Stimulated activated naive CD8-positive, alpha-beta T cell treated with anti-CD3 and anti-CD28 coated beads, Interleukin-15, Interleukin-2, amounts not matched to agents 100 ng/mL and 50 ng/mL, for 24 hours (primary cell): Measurements from ENCODE around the gene TMTC1.

Source experiments
- H3K27ac Mint-ChIP-seq: one replicate; pipeline ENCODE4 v1.8.0; 2021; ENCODE audit warnings: mild to moderate bottlenecking, mixed read lengths
- H3K27me3 Mint-ChIP-seq: one replicate; pipeline ENCODE4 v1.8.0; 2021; ENCODE audit warnings: mixed read lengths
- H3K36me3 Mint-ChIP-seq: one replicate; pipeline ENCODE4 v1.8.0; 2021; ENCODE audit warnings: low read depth, mixed read lengths
- H3K4me1 Mint-ChIP-seq: one replicate; pipeline ENCODE4 v1.8.0; 2021; ENCODE audit warnings: low read depth, mixed read lengths
- H3K4me3 Mint-ChIP-seq: one replicate; pipeline ENCODE4 v1.8.0; 2021; ENCODE audit warnings: mild to moderate bottlenecking, mixed read lengths
- H3K9me3 Mint-ChIP-seq: one replicate; pipeline ENCODE4 v1.8.0; 2021; ENCODE audit warnings: mixed read lengths

Gene TMTC1

DNA sequence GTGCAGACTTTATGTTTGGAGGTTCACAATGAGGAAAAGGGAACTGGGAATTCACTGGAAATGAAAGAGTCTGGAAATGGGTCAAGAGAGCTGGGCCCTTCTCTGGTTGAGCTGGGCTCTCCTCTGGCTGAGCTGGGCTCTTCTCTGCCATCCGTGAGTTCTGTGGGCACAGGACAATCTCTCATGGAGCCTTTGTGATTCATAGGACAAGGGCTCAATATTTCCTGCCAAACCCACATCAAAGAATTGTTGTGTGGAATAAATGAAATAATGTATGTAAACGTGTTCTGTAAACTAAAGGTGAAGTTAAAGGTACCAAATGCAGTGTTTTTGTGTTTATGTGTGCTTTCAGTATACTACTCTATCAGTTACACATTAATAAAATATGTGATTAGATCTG is 190.7 kb downstream of the TMTC1 start:
- peaks cover 11% of the 10 kb centered on the region for H3K27me3 Mint-ChIP-seq
- no peaks in the 10 kb centered on the region for H3K4me1 Mint-ChIP-seq
- H3K27ac Mint-ChIP-seq: no peak overlapping the region
- no peaks in the 10 kb centered on the region for H3K36me3 Mint-ChIP-seq
- no peak overlapping the region for H3K4me3 Mint-ChIP-seq
- no peaks in the 10 kb centered on the region for H3K9me3 Mint-ChIP-seq

GRCh38 chr12:29591140-29592020 is 192.4 kb downstream of the TMTC1 start:
- Mint-ChIP-seq H3K27ac (no peak overlapping the region), H3K4me3 (no peak overlapping the region), H3K36me3 (no peaks in the 10 kb centered on the region), H3K4me1 (no peaks in the 10 kb centered on the region), H3K9me3 (no peaks in the 10 kb centered on the region), H3K27me3 (peaks cover 11% of the 10 kb centered on the region)

DNA sequence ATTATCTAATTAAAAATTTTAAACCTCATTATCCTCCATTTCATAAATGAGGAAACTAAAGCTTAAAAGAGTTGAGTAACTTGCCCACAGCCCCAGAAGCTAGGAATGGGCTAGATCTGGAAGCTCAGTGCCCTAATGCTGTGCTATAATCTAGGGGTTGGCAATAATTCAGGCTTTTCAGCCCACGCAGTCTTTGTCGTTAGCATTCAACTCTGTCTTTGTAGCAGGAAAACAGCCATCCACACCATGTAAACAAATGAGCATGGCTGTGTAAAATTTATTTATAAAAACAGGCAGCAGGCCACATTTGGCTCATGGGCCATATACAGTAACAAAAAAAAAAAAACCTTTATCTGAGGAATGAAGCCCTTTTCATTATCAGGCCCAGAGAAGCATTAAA is 193.9 kb downstream of the TMTC1 start:
- H3K27me3 Mint-ChIP-seq: peaks cover 8% of the 10 kb centered on the region
- no peaks in the 10 kb centered on the region for H3K9me3 Mint-ChIP-seq
- no peaks in the 10 kb centered on the region for H3K36me3 Mint-ChIP-seq
- H3K4me3 Mint-ChIP-seq: no peak overlapping the region
- H3K27ac Mint-ChIP-seq: no peak overlapping the region
- H3K4me1 Mint-ChIP-seq: no peaks in the 10 kb centered on the region

DNA sequence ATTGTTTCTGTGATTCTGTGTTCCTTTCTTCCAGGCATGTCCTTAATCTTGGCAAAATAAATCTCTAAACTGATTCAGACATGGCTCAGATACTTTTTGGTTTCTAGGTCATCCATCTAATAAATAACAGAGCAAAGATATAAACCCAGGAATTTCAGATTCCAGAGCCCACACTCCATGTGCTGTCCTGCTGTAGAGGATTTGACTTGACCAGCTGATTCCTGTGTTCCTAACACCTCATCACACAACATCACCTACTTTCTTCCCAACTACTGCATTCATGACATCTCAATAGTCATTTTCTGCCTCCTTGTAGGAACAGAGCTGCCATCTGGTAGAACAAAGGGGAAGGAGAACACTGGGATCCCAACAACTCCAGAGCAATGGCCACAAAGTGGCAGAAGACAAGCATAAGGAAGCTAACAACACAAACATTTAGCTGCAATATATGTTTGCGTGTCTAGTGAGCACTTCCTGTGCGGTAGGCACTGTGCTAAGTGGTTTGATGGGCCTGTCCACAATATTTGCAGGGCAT is 194.4 kb downstream of the TMTC1 start:
- Mint-ChIP-seq H3K27ac (no peak overlapping the region), H3K36me3 (no peaks in the 10 kb centered on the region), H3K4me3 (no peak overlapping the region), H3K9me3 (no peaks in the 10 kb centered on the region), H3K27me3 (peaks cover 8% of the 10 kb centered on the region), H3K4me1 (no peaks in the 10 kb centered on the region)

- no peaks in the 10 kb centered on the region for H3K9me3 Mint-ChIP-seq
- H3K27ac Mint-ChIP-seq: no peak overlapping the region
- no peaks in the 10 kb centered on the region for H3K4me1 Mint-ChIP-seq
- H3K27me3 Mint-ChIP-seq: no peaks in the 10 kb centered on the region
- no peak overlapping the region for H3K4me3 Mint-ChIP-seq
- H3K36me3 Mint-ChIP-seq: no peaks in the 10 kb centered on the region
These were observed 201.0 kb downstream of the TMTC1 start for GRCh38 chr12:29582677-29583272.

DNA sequence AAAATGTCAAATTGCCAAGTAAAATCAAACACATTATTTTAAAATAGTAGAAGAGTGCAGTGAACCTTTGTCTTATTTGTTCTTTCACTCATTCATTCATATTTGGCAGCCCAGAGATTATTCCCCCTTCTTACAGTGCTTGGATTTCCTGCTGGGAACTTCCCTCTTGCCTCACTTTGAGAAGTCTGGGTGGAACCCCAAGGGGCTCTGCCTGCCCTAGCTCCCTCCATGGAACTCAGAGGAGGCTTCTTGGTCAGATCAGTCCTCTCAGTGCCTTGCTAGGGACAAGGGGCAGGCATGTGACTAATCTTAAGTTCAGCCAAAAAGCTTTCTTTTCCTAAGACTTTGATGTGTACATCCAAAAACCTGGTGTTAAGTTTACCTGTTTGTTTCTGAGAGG is 201.6 kb downstream of the TMTC1 start:
- H3K27ac Mint-ChIP-seq: no peak overlapping the region
- no peaks in the 10 kb centered on the region for H3K9me3 Mint-ChIP-seq
- no peak overlapping the region for H3K4me3 Mint-ChIP-seq
- no peaks in the 10 kb centered on the region for H3K36me3 Mint-ChIP-seq
- H3K4me1 Mint-ChIP-seq: no peaks in the 10 kb centered on the region
- no peaks in the 10 kb centered on the region for H3K27me3 Mint-ChIP-seq

GRCh38 chr12:29581631-29582030 is 202.1 kb downstream of the TMTC1 start:
- Mint-ChIP-seq H3K9me3 (no peaks in the 10 kb centered on the region), H3K4me1 (no peaks in the 10 kb centered on the region), H3K4me3 (no peak overlapping the region), H3K27me3 (no peaks in the 10 kb centered on the region), H3K27ac (no peak overlapping the region), H3K36me3 (no peaks in the 10 kb centered on the region)

DNA sequence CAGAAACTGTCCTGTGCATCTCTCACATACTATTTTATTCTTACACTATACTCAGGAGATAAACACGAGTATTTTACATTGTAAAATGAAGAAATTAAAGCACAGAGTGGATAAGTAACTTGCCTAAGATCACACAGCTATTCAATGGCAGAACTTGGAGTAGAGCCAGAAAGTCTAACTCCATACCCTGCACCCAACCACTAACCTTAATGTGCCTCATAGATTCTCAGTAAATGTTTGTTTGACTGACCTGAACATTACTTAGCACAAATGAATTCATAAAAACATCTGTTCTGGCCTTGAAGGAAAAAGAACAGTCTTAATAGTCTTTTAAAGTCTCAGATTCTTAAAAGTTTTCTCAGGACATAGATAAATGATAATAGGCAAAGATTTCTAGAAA is 202.8 kb downstream of the TMTC1 start:
- Mint-ChIP-seq H3K27me3 (no peaks in the 10 kb centered on the region), H3K4me1 (no peaks in the 10 kb centered on the region), H3K4me3 (no peak overlapping the region), H3K27ac (no peak overlapping the region), H3K36me3 (no peaks in the 10 kb centered on the region), H3K9me3 (no peaks in the 10 kb centered on the region)

DNA sequence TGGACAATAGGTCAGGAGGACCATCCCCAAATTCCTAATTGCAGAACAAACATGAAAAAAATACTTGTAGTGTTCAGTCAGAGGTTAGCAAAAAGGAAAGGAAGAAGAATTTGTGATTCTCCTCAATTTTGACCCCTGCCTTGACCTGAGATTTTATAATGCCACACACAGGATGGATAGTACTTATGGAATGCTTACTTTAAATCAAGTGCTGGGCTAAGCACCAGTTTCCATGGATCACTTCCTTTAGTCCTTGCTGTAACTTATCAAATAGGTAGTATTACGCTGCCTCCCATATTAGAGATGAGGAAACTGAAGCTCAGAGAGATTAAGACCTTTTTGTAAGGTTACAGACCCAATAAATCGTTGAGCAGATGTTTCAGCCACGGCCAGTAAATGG is 205.0 kb downstream of the TMTC1 start:
- no peak overlapping the region for H3K27ac Mint-ChIP-seq
- no peak overlapping the region for H3K4me3 Mint-ChIP-seq
- H3K27me3 Mint-ChIP-seq: no peaks in the 10 kb centered on the region
- no peaks in the 10 kb centered on the region for H3K9me3 Mint-ChIP-seq
- no peaks in the 10 kb centered on the region for H3K4me1 Mint-ChIP-seq
- no peaks in the 10 kb centered on the region for H3K36me3 Mint-ChIP-seq

DNA sequence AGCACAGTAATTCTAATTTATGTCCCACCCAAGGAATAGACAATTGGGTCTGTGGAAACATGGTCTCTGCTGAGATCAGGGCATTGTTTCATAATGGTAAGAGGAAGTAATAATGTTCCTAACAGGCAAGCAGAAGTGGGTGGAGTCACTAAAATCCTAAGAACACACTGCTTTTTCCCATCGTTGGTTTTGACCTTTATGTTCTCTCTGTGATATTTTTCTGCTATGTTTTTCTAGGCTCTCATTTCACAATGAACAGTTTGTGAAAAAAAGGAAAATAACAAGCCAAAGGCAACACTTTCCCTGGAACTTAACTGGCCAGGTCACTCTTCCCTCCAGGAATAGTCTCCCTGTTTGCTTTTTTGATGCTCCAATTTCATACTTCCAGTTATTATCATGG is 205.7 kb downstream of the TMTC1 start:
- Mint-ChIP-seq H3K9me3 (no peaks in the 10 kb centered on the region), H3K4me3 (no peak overlapping the region), H3K27me3 (no peaks in the 10 kb centered on the region), H3K27ac (no peak overlapping the region), H3K4me1 (no peaks in the 10 kb centered on the region), H3K36me3 (no peaks in the 10 kb centered on the region)

DNA sequence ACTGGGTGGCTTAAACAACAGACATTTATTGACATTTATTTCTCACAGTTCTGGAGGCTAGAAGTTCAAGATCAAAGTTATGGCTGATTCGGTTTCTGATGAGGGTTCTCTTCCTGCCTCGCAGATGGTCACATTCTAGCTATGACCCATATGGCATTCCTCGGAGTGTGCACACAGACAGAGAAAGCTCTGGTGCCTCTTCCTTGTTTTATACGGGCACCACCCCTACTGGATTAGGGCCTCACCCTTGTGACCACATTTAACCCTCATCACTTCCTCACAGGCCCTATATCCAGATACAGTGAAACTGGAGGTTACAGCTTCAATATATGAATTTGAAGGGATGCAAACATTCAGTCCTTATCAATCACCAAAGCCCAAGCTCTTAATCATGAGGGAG is 209.2 kb downstream of the TMTC1 start:
- Mint-ChIP-seq H3K36me3 (no peaks in the 10 kb centered on the region), H3K27ac (no peak overlapping the region), H3K27me3 (peaks cover 3% of the 10 kb centered on the region), H3K4me3 (no peak overlapping the region), H3K9me3 (no peaks in the 10 kb centered on the region), H3K4me1 (no peaks in the 10 kb centered on the region)

DNA sequence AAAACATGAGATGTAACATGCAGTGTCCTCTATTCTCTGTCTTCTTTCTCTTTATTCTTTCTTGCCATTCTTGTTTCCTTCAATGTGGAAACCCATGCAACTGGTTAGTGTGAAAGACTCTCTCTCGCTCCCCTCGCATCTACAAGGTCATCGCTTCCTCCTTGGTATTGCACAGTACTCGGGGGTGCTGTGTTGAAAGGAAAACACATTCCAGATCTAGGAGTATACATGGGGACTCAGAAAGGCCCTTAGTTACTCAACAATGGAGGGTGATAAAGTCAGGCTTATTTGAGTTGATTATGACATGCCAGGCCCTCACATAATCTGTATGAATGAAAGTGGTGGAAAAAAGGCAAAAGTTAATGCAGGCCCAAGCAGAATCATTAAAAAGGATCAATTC is 210.8 kb downstream of the TMTC1 start:
- H3K9me3 Mint-ChIP-seq: no peaks in the 10 kb centered on the region
- H3K27ac Mint-ChIP-seq: no peak overlapping the region
- no peaks in the 10 kb centered on the region for H3K4me1 Mint-ChIP-seq
- H3K27me3 Mint-ChIP-seq: peaks cover 3% of the 10 kb centered on the region
- no peaks in the 10 kb centered on the region for H3K36me3 Mint-ChIP-seq
- no peak overlapping the region for H3K4me3 Mint-ChIP-seq

GRCh38 chr12:29572464-29572863 is 211.3 kb downstream of the TMTC1 start:
- H3K4me3 Mint-ChIP-seq: no peak overlapping the region

GRCh38 chr12:29569132-29569757 is 214.5 kb downstream of the TMTC1 start:
- peaks cover 3% of the 10 kb centered on the region for H3K27me3 Mint-ChIP-seq
- no peaks in the 10 kb centered on the region for H3K9me3 Mint-ChIP-seq
- no peaks in the 10 kb centered on the region for H3K36me3 Mint-ChIP-seq
- no peak overlapping the region for H3K4me3 Mint-ChIP-seq
- H3K4me1 Mint-ChIP-seq: no peaks in the 10 kb centered on the region
- no peak overlapping the region for H3K27ac Mint-ChIP-seq

More at GRCh38 chr12:29572464-29572863, 211.3 kb downstream of the TMTC1 start:
- Mint-ChIP-seq H3K9me3 (no peaks in the 10 kb centered on the region), H3K27me3 (peaks cover 3% of the 10 kb centered on the region), H3K4me1 (no peaks in the 10 kb centered on the region), H3K27ac (no peak overlapping the region), H3K36me3 (no peaks in the 10 kb centered on the region)

DNA sequence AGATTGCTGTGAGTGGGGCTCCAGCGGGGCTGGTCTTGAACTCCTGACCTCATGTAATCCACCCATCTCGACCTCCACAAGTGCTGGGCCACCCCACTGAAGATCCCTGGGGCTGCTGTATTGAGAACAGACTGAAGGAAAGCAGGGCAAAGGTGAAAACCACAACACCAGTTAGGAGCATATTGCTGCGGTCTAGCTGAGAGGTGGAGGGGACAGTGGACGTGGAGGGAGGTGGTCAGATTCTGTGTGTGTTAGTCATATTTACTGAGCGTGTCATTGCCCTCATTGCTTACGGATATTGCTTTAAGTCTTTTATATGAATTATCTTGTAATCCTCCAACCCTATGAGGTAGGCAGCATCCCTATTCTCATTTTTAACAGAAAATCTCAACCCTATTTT is 217.3 kb downstream of the TMTC1 start:
- H3K4me1 Mint-ChIP-seq: no peaks in the 10 kb centered on the region

More for the DNA sequence above, 217.3 kb downstream of the TMTC1 start:
- H3K27ac Mint-ChIP-seq: no peak overlapping the region
- H3K9me3 Mint-ChIP-seq: no peaks in the 10 kb centered on the region
- H3K4me3 Mint-ChIP-seq: no peak overlapping the region
- peaks cover 16% of the 10 kb centered on the region for H3K27me3 Mint-ChIP-seq
- H3K36me3 Mint-ChIP-seq: no peaks in the 10 kb centered on the region
